Lower lobe of right lung (tissue), 2 donors: Measurements from ENCODE around the gene LRCH3. TPM values are rescaled to one million over a fixed set of nuclear protein-coding genes. Genes with fewer than 3 reads are reported as not detected.
"Not testable (repeated sequence)": the region's sequence is repeated elsewhere in the genome, so short reads cannot be mapped to it uniquely, and the experiment has no call there.

Source experiments
- ATAC-seq, 2 donors: fragments of 200-7000 bp; cut with Tn5 transposase; one replicate each; pipeline ENCODE4 v1.9.1; 2020 to 2022; ENCODE audit warnings: mild to moderate bottlenecking in 2 of 2, moderate library complexity in 2 of 2
- DNase-seq: peaks from one replicate; pipeline ENCODE4 v3.0.0-alpha.2; 2020
- H3K27ac ChIP-seq: fragments of 200-600 bp; one replicate; pipeline ENCODE4 v1.8.0; 2022
- H3K27me3 ChIP-seq: fragments of 200-600 bp; one replicate; pipeline ENCODE4 v1.8.0; 2022; ENCODE audit warnings: low read depth
- H3K36me3 ChIP-seq: fragments of 200-600 bp; one replicate; pipeline ENCODE4 v1.8.0; 2022; ENCODE audit warnings: mild to moderate bottlenecking
- H3K4me1 ChIP-seq: fragments of 200-600 bp; one replicate; pipeline ENCODE4 v1.8.0; 2022
- H3K4me3 ChIP-seq: fragments of 200-600 bp; one replicate; pipeline ENCODE4 v1.8.0; 2022; ENCODE audit warnings: mild to moderate bottlenecking
- H3K9me3 ChIP-seq: fragments of 200-600 bp; one replicate; pipeline ENCODE4 v1.8.0; 2022
- CTCF ChIP-seq: fragments of 200-600 bp; IDR thresholded peaks from one replicate; pipeline ENCODE4 v1.8.0; 2022; ENCODE audit warnings: antibody characterized with exemption, mild to moderate bottlenecking
- intact Hi-C: fragments of 100-400 bp; cut with DNase I; formaldehyde crosslinking; loops from one replicate; pipeline ENCODE4 v1.11.0; 2022
- total RNA-seq: library from RNA; stranded (reverse); fragmentation: NEBNext Ultra II Directional; extraction: Animal tissue kit (Norgen Biotek cat#: 25700); gene quantifications from one replicate; pipeline ENCODE4 v1.2.1, GENCODE V29; 2021
- donor health status: DM: no; HTN: yes; CAD: no; lungs with severe emphysema.

LRCH3 gene
- total RNA-seq, 1 donor from 2014 or later = 35.7 TPM

- Histone ChIP-seq H3K9me3 (no peaks in the 10 kb centered on the region), H3K27ac (no peak overlapping the region), H3K4me1 (no peaks in the 10 kb centered on the region), H3K4me3 (no peak overlapping the region), H3K36me3 (no peaks in the 10 kb centered on the region), H3K27me3 (no peaks in the 10 kb centered on the region)
- TF ChIP-seq CTCF = no peak
- no peak for DNase-seq
- peak in 1 of 2 donors; percentile 39 for ATAC-seq
- intact Hi-C loops = no loop called here
These were observed 108.9 kb downstream of the LRCH3 start for GRCh38 chr3:197899833-197900478.

DNA sequence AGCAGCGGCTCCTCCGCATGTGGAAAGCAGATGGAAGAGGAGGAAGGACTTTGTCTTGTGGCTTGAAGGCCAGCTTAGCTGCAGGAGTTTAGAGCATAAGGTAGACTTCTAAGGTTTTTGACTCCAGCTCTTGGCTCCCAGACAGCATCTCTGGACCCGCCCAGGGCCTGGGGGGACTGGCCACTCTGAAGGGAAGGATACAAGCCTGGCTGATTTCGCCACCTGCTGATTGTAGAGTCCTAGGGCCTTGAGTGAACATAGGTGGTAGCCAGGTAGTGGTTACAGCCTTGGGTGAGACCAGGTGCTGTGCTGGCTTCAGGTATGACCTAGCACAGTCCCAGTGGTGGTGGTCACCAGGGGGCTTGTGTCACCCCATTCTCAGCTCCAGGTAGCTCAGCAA is 110.6 kb downstream of the LRCH3 start:
- Histone ChIP-seq H3K36me3 (no peaks in the 10 kb centered on the region), H3K27ac (no peak overlapping the region), H3K4me3 (no peak overlapping the region), H3K9me3 (no peaks in the 10 kb centered on the region), H3K4me1 (peaks cover 10% of the 10 kb centered on the region), H3K27me3 (no peaks in the 10 kb centered on the region)
- intact Hi-C loops = no loop called here
- DNase-seq (no peak), ATAC-seq (no peak)
- no peak for TF ChIP-seq CTCF

GRCh38 chr3:197906023-197906849 is 115.2 kb downstream of the LRCH3 start:
- H3K4me3 ChIP-seq = no peak overlapping the region
- H3K9me3 ChIP-seq = no peaks in the 10 kb centered on the region
- intact Hi-C loops = no loop called here
- DNase-seq (peak; percentile 89), ATAC-seq (peak; percentile 99 to 100)
- H3K4me1 ChIP-seq = peaks cover 10% of the 10 kb centered on the region
- no peak overlapping the region for H3K27ac ChIP-seq
- TF ChIP-seq CTCF = peak; percentile 86
- H3K36me3 ChIP-seq = no peaks in the 10 kb centered on the region
- no peaks in the 10 kb centered on the region for H3K27me3 ChIP-seq

DNA sequence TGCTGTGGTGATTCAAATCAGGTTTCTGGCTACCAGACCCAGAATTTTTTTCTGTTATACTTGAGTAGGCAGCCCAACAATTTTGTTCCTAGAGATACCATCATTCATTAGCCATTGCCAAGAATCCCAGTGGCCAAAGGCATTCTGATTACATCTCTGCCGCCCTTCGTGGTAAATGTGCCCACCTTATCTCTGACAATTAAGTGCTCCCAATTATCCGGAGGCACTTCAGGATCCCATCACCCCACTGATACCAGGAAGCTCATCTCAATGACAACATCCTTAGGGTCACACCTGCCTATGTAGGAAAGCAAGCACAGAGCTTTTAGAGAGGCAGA is 115.8 kb downstream of the LRCH3 start:
- Histone ChIP-seq H3K9me3 (no peaks in the 10 kb centered on the region), H3K27me3 (no peaks in the 10 kb centered on the region), H3K36me3 (no peaks in the 10 kb centered on the region), H3K4me1 (peaks cover 10% of the 10 kb centered on the region), H3K27ac (no peak overlapping the region), H3K4me3 (no peak overlapping the region)
- no peak for ATAC-seq
- no peak for DNase-seq
- no peak for TF ChIP-seq CTCF
- intact Hi-C loops = no loop called here

DNA sequence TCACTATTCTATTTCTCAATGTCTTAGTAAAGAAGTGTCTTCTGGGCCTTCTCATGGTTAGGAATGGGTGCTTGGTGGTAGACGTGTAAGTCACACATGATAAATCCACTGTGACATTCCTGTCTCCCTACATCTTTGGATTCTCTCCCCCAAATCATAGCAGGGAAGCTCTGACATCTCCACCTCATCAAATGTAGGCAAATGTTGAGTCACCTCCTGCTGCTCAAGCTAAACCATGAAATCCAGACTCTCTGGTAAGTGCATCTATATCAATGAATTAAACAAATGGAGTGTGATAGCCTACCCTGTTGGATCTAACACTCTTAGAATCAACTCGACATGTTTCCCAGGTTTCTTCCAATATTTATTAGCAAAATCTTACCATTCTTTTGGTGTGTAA is 116.1 kb downstream of the LRCH3 start:
- H3K4me1 ChIP-seq = peaks cover 10% of the 10 kb centered on the region
- H3K9me3 ChIP-seq = no peaks in the 10 kb centered on the region
- H3K27ac ChIP-seq = no peak overlapping the region
- intact Hi-C loops = no loop called here
- DNase-seq = no peak
- ATAC-seq = no peak
- no peaks in the 10 kb centered on the region for H3K36me3 ChIP-seq
- no peak for TF ChIP-seq CTCF
- H3K4me3 ChIP-seq = no peak overlapping the region
- no peaks in the 10 kb centered on the region for H3K27me3 ChIP-seq

DNA sequence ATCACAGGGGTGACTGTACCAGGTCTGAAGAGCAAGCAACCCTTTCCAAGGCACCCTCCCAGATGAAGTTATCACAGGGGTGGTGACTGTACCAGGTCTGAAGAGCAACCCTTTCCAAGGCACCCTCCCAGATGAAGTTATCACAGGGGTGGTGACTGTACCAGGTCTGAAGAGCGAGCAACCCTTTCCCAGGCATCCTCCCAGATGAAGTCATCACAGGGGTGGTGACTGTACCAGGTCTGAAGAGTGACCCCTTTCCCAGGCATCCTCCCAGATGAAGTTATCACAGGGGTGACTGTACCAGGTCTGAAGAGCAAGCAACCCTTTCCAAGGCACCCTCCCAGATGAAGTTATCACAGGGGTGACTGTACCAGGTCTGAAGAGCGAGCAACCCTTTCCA is 117.5 kb downstream of the LRCH3 start:
- H3K27me3 ChIP-seq, DNase-seq, ATAC-seq, H3K9me3 ChIP-seq, H3K27ac ChIP-seq, intact Hi-C loops, H3K4me3 ChIP-seq, H3K36me3 ChIP-seq: not testable (repeated sequence)
- H3K4me1 ChIP-seq = peaks cover 10% of the 10 kb centered on the region
